Uterus (tissue), 4 donors: Measurements from ENCODE around the gene GNAT2. TPM values are rescaled to one million over a fixed set of nuclear protein-coding genes. Genes with fewer than 3 reads are reported as not detected.

Source experiments
- DNase-seq, 2 donors: peaks; one replicate each; pipeline ENCODE4 v3.0.0-alpha.2; 2019 to 2020
- H3K27ac ChIP-seq, 2 donors: fragments of 200-600 bp; sonication (generic); 1 replicate in 1 of 2; 2 replicates in 1 of 2; pipeline ENCODE4 v1.5.1; 2016 to 2018
- H3K27me3 ChIP-seq, 2 donors: fragments of 200-600 bp; sonication (generic); one replicate each; pipeline ENCODE4 v1.5.1; 2018 to 2019; ENCODE audit warnings: control low read depth in 1 of 2
- H3K36me3 ChIP-seq, 2 donors: fragments of 200-600 bp; sonication (generic); one replicate each; pipeline ENCODE4 v1.5.1; 2019; ENCODE audit warnings: control low read depth in 1 of 2
- H3K4me1 ChIP-seq, 2 donors: fragments of 200-600 bp; sonication (generic); one replicate each; pipeline ENCODE4 v1.5.1; 2018 to 2019; ENCODE audit warnings: control low read depth in 1 of 2
- H3K4me3 ChIP-seq, 2 donors: fragments of 200-600 bp; sonication (generic); 1 replicate in 1 of 2; 2 replicates in 1 of 2; pipeline ENCODE4 v1.5.1; 2018 to 2019; ENCODE audit warnings: mild to moderate bottlenecking in 1 of 2
- H3K9me3 ChIP-seq, 2 donors: fragments of 200-600 bp; sonication (generic); one replicate each; pipeline ENCODE4 v1.5.1; 2019; ENCODE audit warnings: control low read depth in 1 of 2
- CTCF ChIP-seq, 4 experiments: fragments of 200-600 bp in 2 of 4; fragments of 450-650 bp in 2 of 4; sonication (generic) in 2 of 4; IDR thresholded peaks; one replicate each; pipeline ENCODE4 v1.5.1; 2016 to 2019; ENCODE audit warnings: antibody characterized with exemption in 4 of 4, mild to moderate bottlenecking in 2 of 4, moderate library complexity in 1 of 4
- POLR2A ChIP-seq, 2 donors: fragments of 450-650 bp; IDR thresholded peaks; one replicate each; pipeline ENCODE4 v1.6.1; 2016; ENCODE audit warnings: antibody characterized with exemption in 2 of 2, mild to moderate bottlenecking in 1 of 2, moderate library complexity in 1 of 2
- intact Hi-C: fragments of 100-400 bp; cut with DNase I; formaldehyde crosslinking; loops from one replicate; pipeline ENCODE4 v1.15.1; 2023; ENCODE audit warnings: low total_unique reads
- total RNA-seq, 4 donors: library from RNA; depleted of rRNA in 3 of 4; stranded (reverse); fragments of >200 nt in 3 of 4; gene quantifications; one replicate each; pipeline versions ENCODE4 v1.1.0 to v1.2.4, GENCODE V29; 2014 to 2023
- donor health status: DM: yes; HTN: yes; CAD: no.

Gene GNAT2
- total RNA-seq, 4 donors from 2014 or later, result not detected

DNA sequence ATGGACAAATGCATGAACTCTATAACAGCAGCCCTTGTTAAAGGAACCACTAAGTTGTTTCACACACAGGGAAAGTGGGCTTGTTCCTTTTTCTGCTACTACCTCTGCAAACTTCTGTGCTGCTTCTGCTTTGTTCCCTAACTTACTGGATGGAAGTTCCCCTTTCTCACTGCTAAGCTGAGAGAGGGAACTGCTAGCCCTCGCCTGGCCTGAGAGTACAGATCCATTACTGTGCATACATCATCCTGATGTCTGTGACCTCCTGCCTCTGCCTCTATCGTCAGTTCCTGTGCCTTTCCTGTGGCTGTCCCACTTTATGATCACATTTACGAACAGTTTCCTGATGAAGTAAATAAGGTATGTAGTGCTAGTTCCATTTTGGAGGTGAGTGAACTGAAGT lies 3.5 kb downstream of the GNAT2 start:
- H3K4me1 ChIP-seq, result no peaks in the 10 kb centered on the region
- no peak overlapping the region for H3K4me3 ChIP-seq
- intact Hi-C loops, result no loop called here
- no peaks in the 10 kb centered on the region for H3K36me3 ChIP-seq
- TF ChIP-seq POLR2A (IDR thresholded peaks at IDR 0.05) (no peak), CTCF (IDR thresholded peaks at IDR 0.05) (no peak)
- H3K27ac ChIP-seq, result no peak overlapping the region
- H3K9me3 ChIP-seq, result no peaks in the 10 kb centered on the region
- no peak for DNase-seq
- H3K27me3 ChIP-seq, result no peaks in the 10 kb centered on the region

GRCh38 chr1:109613361-109614147 lies 5.9 kb downstream of the GNAT2 start:
- Histone ChIP-seq H3K4me3 (no peak overlapping the region), H3K27ac (no peak overlapping the region), H3K9me3 (no peaks in the 10 kb centered on the region), H3K4me1 (no peaks in the 10 kb centered on the region), H3K36me3 (no peaks in the 10 kb centered on the region), H3K27me3 (no peaks in the 10 kb centered on the region)
- DNase-seq, result no peak
- no peak for TF ChIP-seq CTCF (IDR thresholded peaks at IDR 0.05)
- no peak for TF ChIP-seq POLR2A (IDR thresholded peaks at IDR 0.05)
- intact Hi-C loops, result no loop called here

DNA sequence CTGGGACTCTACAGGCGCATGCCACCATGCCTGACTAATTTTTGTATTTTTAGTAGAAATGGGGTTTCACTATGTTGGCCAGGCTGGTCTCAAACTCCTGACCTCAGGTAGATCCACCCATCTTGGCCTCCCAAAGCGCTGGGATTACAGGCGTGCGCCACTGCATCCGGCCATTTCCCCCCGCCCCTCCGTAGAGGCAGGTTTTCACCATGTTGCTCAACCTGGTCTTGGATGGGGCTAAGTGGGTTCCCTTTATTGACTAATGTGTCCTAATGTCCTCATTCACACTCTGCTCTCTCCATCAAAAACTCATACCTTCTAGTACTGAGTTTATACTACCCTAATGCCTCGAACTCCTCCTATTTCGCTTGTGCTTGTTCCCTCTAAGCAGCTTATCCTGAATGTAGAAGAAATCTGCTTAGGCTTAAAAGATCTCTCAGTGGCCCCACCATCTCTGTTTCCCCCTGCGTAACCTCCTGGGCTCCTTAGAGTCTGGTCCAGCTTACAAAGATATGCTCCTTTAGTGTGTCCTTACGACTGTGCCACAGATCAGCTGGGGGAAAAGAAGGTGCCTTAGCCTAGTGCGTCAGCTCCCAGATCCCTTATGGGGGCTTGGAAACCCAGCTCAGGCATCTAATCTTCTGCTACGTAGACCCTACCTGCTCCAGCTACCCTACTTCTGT lies 8.0 kb downstream of the GNAT2 start:
- intact Hi-C loops, result no loop called here
- no peak overlapping the region for H3K4me3 ChIP-seq
- H3K27ac ChIP-seq, result no peak overlapping the region
- H3K9me3 ChIP-seq, result no peaks in the 10 kb centered on the region
- DNase-seq, result no peak
- H3K4me1 ChIP-seq, result no peaks in the 10 kb centered on the region
- H3K27me3 ChIP-seq, result no peaks in the 10 kb centered on the region
- H3K36me3 ChIP-seq, result no peaks in the 10 kb centered on the region
- TF ChIP-seq POLR2A (IDR thresholded peaks at IDR 0.05) (no peak), CTCF (IDR thresholded peaks at IDR 0.05) (no peak)

DNA sequence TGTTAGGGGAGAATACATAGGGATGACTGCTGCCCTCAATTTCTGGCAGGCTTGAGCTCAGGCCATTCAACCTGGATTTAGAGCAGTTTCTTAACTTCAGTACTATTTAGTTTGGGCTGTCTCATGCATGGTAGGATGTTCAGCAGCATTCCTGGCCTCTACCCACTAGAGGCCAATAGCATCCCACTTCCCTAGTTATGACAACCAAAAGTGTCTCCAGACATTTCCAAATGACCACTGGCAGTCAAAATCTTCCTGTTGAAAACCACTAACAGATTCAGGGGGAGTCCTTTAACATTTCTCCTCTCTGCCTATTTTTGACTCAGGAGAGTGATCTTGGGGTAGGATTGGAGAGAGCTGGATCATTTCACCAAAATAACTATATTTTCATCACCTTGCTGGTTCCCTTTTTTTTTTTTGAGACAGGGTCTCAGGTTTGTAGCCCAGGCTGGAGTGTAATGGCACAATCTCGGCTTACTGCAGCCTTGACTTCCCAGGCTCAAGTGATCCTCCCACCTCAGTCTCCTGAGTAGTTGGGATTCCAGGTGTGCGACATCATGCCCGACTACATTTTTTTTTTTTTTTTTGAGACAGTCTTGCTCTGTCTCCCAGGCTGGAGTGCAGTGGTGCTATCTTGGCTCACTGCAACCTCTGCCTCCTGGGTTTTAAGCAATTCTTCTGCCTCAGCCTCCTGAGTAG lies 8.7 kb downstream of the GNAT2 start:
- Histone ChIP-seq H3K4me1 (no peaks in the 10 kb centered on the region), H3K36me3 (no peaks in the 10 kb centered on the region), H3K9me3 (no peaks in the 10 kb centered on the region), H3K27ac (no peak overlapping the region), H3K4me3 (no peak overlapping the region), H3K27me3 (no peaks in the 10 kb centered on the region)
- intact Hi-C loops, result no loop called here
- TF ChIP-seq POLR2A (IDR thresholded peaks at IDR 0.05), result no peak
- no peak for TF ChIP-seq CTCF (IDR thresholded peaks at IDR 0.05)
- no peak for DNase-seq

DNA sequence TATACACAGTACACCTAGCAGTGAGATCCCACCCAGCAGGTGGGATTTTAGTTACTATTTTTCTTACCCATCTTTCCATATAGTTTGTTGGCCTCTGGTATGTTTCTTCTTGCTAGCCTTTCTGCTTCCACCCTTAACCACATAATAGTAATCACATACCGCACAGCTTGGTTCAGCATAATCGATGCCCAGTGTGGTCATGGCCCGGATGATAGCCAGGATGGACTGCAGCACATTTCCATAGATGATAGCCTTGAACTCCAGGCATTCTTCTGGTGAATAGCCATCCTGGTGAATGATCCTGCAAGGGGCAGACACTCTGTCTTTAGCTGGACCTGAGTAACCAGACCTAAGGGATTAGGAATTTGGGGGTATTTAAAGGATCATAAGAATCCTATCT lies 9.5 kb downstream of the GNAT2 start:
- Histone ChIP-seq H3K4me3 (no peak overlapping the region), H3K27me3 (no peaks in the 10 kb centered on the region), H3K4me1 (no peaks in the 10 kb centered on the region), H3K9me3 (no peaks in the 10 kb centered on the region), H3K36me3 (no peaks in the 10 kb centered on the region), H3K27ac (no peak overlapping the region)
- no peak for DNase-seq
- TF ChIP-seq CTCF (IDR thresholded peaks at IDR 0.05) (no peak), POLR2A (IDR thresholded peaks at IDR 0.05) (no peak)
- intact Hi-C loops, result no loop called here
